ENCODE measurements around the gene PPP1R37. TPM values are rescaled to one million over a fixed set of nuclear protein-coding genes. Genes with fewer than 3 reads are reported as not detected.

The PPP1R37 gene
- total RNA-seq, 2 donors from 2014 or later = 19.6 to 22.6 TPM

DNA sequence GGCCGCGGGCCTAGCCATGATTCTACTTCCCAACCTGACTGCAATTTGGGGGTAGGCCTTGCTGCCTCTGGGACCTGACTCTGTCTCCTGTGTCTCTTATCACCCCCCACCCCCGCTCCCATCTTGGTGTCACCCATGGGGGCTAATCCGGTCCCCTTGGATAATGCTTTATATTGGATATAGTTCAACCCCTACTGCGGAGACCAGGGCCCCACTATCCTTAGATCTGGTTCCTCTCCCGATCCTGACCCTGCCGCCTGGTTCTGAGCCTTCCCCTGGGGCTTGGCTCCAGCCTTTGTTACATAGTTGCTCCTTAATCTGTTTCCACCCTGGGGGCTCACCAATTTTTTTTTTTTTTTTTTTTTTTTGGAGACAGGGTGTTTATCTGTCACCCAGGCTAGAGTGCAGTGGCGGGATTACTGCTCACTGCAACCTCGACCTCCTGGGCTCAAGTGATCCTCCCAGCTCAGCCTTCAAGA is 87.0 kb downstream of the PPP1R37 start:
- TF ChIP-seq, protein P1, sequence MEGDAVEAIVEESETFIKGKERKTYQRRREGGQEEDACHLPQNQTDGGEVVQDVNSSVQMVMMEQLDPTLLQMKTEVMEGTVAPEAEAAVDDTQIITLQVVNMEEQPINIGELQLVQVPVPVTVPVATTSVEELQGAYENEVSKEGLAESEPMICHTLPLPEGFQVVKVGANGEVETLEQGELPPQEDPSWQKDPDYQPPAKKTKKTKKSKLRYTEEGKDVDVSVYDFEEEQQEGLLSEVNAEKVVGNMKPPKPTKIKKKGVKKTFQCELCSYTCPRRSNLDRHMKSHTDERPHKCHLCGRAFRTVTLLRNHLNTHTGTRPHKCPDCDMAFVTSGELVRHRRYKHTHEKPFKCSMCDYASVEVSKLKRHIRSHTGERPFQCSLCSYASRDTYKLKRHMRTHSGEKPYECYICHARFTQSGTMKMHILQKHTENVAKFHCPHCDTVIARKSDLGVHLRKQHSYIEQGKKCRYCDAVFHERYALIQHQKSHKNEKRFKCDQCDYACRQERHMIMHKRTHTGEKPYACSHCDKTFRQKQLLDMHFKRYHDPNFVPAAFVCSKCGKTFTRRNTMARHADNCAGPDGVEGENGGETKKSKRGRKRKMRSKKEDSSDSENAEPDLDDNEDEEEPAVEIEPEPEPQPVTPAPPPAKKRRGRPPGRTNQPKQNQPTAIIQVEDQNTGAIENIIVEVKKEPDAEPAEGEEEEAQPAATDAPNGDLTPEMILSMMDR (IDR thresholded peaks at IDR 0.05) = no peak
- peaks cover 26 to 32% of the 10 kb centered on the region in 2 donors for H3K4me1 ChIP-seq (ENCODE audit: control insufficient read depth in 1 of 2, low read depth in 2 of 2)
- H3K27ac ChIP-seq = peak overlapping the region; percentile 84 to 89
- DNase-seq (ENCODE audit: low spot score) = no peak
- no peaks in the 10 kb centered on the region for H3K9me3 ChIP-seq
- H3K36me3 ChIP-seq = peaks cover 8% of the 10 kb centered on the region
- no peaks in the 10 kb centered on the region for H3K27me3 ChIP-seq (replicated peaks; ENCODE audit: insufficient read depth)
- H3K4me3 ChIP-seq = peak overlapping the region; percentile 91
- no peak for ATAC-seq (ENCODE audit: insufficient number of reproducible peaks, low FRiP score, low read depth)

DNA sequence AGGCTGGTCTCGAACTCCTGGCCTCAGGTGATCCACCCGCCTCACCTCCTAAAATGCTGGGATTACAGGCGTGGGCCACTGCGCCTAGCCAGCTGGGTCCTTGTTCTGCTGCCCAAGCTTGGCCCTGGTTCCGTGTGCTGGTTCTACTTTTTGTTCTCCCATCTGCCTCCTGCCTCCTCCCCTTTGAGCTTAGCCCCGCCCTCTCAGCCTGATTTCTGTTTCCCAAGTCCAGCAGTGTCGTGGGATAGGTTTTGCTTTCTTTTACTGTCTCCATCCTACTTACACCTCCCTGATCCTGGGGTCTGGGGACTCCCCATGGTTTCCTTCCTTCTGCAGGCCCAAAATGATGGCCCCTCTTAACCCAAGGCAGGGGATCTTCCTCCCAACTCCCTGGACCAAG is 88.0 kb downstream of the PPP1R37 start:
- DNase-seq (ENCODE audit: low spot score) = no peak
- ATAC-seq (ENCODE audit: insufficient number of reproducible peaks, low FRiP score, low read depth) = no peak

DNA sequence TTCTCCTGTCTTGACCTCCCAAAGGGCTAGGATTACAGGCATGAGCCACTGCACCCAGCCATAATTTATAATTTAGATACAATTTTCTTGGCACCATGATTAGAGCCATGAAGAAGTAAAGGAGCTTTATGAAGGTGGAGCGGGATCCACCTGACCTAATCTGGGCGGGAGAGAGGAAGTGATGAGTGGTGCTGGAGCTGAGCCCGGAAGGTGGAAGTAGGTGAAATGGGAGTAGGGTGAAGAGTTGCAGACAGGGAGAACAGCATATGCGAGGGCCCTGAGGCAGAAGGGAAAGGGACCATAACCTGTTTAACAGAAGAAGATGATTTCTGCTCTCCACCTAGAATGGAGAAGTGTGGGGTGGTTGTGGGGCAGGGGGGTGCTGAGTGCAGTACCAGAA is 89.8 kb downstream of the PPP1R37 start:
- H3K4me1 ChIP-seq (ENCODE audit: control insufficient read depth in 1 of 2, low read depth in 2 of 2) = peaks cover 20 to 24% of the 10 kb centered on the region in 2 donors
- H3K27ac ChIP-seq = no peak overlapping the region
- ATAC-seq (ENCODE audit: insufficient number of reproducible peaks, low FRiP score, low read depth) = no peak
- no peak for DNase-seq (ENCODE audit: low spot score)
- no peak overlapping the region for H3K4me3 ChIP-seq
- peaks cover 8% of the 10 kb centered on the region for H3K36me3 ChIP-seq
- TF ChIP-seq, protein P1 (IDR thresholded peaks at IDR 0.05) = no peak
- H3K9me3 ChIP-seq = no peaks in the 10 kb centered on the region
- H3K27me3 ChIP-seq (replicated peaks; ENCODE audit: insufficient read depth) = no peaks in the 10 kb centered on the region

More for the DNA sequence above, 88.0 kb downstream of the PPP1R37 start:
- peaks cover 8% of the 10 kb centered on the region for H3K36me3 ChIP-seq
- no peaks in the 10 kb centered on the region for H3K27me3 ChIP-seq (replicated peaks; ENCODE audit: insufficient read depth)
- no peaks in the 10 kb centered on the region for H3K9me3 ChIP-seq
- H3K4me1 ChIP-seq (ENCODE audit: control insufficient read depth in 1 of 2, low read depth in 2 of 2) = peaks cover 26 to 32% of the 10 kb centered on the region in 2 donors
- H3K4me3 ChIP-seq = no peak overlapping the region
- TF ChIP-seq, protein P1 (IDR thresholded peaks at IDR 0.05) = no peak
- no peak overlapping the region for H3K27ac ChIP-seq

DNA sequence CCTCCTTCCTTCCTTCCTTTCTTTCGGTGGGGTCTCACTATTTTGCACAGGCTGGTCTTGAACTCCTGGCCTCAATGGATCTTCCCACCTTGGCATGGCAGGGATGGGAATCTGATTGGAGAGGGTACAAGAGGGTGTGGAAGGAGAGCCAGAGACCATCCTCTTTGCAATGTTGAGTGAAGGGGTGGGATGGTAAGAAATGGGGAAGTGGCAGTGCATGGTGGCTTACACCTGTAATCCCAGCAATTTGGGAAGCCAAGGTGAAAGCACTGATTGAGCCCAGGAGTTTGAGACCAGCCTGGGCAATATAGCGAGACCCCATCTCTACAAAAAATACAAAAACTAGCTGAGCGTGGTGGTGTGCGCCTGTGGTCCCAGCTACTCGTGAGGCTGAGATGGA is 91.1 kb downstream of the PPP1R37 start:
- no peak overlapping the region for H3K27ac ChIP-seq
- no peaks in the 10 kb centered on the region for H3K9me3 ChIP-seq
- DNase-seq (ENCODE audit: low spot score) = no peak
- no peaks in the 10 kb centered on the region for H3K27me3 ChIP-seq (replicated peaks; ENCODE audit: insufficient read depth)
- peaks cover 8% of the 10 kb centered on the region for H3K36me3 ChIP-seq
- H3K4me1 ChIP-seq (ENCODE audit: control insufficient read depth in 1 of 2, low read depth in 2 of 2) = peaks cover 20 to 22% of the 10 kb centered on the region in 2 donors
- TF ChIP-seq, protein P1 (IDR thresholded peaks at IDR 0.05) = no peak
- H3K4me3 ChIP-seq = no peak overlapping the region
- no peak for ATAC-seq (ENCODE audit: insufficient number of reproducible peaks, low FRiP score, low read depth)

DNA sequence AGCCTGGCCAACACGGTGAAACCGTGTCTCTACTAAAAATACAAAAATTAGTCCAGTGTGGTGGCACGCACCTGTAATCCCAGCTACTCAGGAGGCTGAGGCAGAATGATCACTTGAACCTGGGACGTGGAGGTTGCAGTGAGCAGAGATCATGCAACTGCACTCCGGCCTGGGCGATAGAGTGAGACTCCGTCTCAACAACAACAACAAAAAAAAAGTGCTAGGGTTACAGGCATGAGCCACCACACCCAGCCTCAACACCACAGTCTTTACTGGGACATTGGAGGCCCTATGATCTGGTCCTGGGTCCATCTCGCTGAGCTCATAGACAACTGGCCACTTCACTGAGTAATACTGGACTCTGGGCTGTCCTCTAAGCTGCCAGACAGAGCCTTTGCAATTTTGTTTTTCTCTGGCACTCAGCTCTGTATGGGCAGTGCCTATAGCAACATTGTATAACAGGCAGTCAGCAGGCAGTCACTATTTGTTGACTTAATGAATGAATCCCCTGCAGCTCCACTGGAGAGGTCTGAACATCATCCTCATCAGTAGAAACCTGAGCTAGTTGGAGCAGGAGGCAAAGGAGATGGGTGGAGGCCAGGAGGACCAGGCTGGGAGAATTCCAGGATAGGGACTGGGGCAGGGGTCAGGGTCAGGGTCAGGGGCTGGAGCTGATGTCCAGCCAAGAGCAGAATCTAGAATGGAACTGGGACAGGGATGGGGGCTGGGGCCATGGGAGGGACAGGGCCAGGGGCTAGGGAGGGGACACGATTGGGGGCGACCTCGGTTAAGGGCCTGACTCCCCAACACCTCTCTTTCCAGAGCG is 93.7 kb downstream of the PPP1R37 start:
- Histone ChIP-seq H3K9me3 (no peaks in the 10 kb centered on the region), H3K4me3 (no peak overlapping the region), H3K4me1 (ENCODE audit: control insufficient read depth in 1 of 2, low read depth in 2 of 2) (peaks cover 0 to under 1% of the 10 kb centered on the region in 2 donors), H3K27ac (no peak overlapping the region), H3K27me3 (replicated peaks; ENCODE audit: insufficient read depth) (no peaks in the 10 kb centered on the region), H3K36me3 (peaks cover under 1% of the 10 kb centered on the region)
- TF ChIP-seq, protein P1 (IDR thresholded peaks at IDR 0.05) = no peak
- ATAC-seq (ENCODE audit: insufficient number of reproducible peaks, low FRiP score, low read depth) (no peak), DNase-seq (ENCODE audit: low spot score) (no peak)
